ENCODE measurements around the gene ESF1.
"Not testable (repeated sequence)": the region's sequence is repeated elsewhere in the genome, so short reads cannot be mapped to it uniquely, and the experiment has no call there.

Gene ESF1

GRCh38 chr20:13775867-13776266, 8.9 kb downstream of the ESF1 start:
- no peak overlapping the region for H3K4me3 ChIP-seq (ENCODE audit: insufficient read length, low read depth)
- no peak for DNase-seq (ENCODE audit: low read depth, low spot score)
- no peak for TF ChIP-seq YY1 (IDR thresholded peaks at IDR 0.05; ENCODE audit: insufficient read depth, insufficient read length)
- no peak for TF ChIP-seq ZNF274 (IDR thresholded peaks at IDR 0.05; ENCODE audit: low read depth, low read length)
- no peak for TF ChIP-seq SUZ12 (IDR thresholded peaks at IDR 0.05; ENCODE audit: extremely low read depth, insufficient read depth, insufficient read length)
- no peak overlapping the region for H3K9ac ChIP-seq (ENCODE audit: insufficient read length, low read depth)
- H3K36me3 ChIP-seq (ENCODE audit: insufficient read depth, insufficient read length, low read length), result peaks cover 77% of the 10 kb centered on the region
- H3K9me3 ChIP-seq (ENCODE audit: insufficient read depth, low read length), result no peaks in the 10 kb centered on the region
- H3K27me3 ChIP-seq (ENCODE audit: insufficient read depth, insufficient read length), result no peaks in the 10 kb centered on the region
- no peaks in the 10 kb centered on the region for H3K4me1 ChIP-seq (ENCODE audit: insufficient read depth, insufficient read length)

- H3K4me1 ChIP-seq (ENCODE audit: insufficient read depth, insufficient read length), result no peaks in the 10 kb centered on the region
- no peak for DNase-seq (ENCODE audit: low read depth, low spot score)
- peaks cover 82% of the 10 kb centered on the region for H3K36me3 ChIP-seq (ENCODE audit: insufficient read depth, insufficient read length, low read length)
- TF ChIP-seq YY1 (IDR thresholded peaks at IDR 0.05; ENCODE audit: insufficient read depth, insufficient read length) (no peak), ZNF274 (IDR thresholded peaks at IDR 0.05; ENCODE audit: low read depth, low read length) (no peak), SUZ12 (IDR thresholded peaks at IDR 0.05; ENCODE audit: extremely low read depth, insufficient read depth, insufficient read length) (no peak)
- H3K9ac ChIP-seq (ENCODE audit: insufficient read length, low read depth), result no peak overlapping the region
- H3K4me3 ChIP-seq (ENCODE audit: insufficient read length, low read depth), result no peak overlapping the region
- peaks cover 3% of the 10 kb centered on the region; the same call in 1 of the 2 replicates for H3K9me3 ChIP-seq (ENCODE audit: insufficient read depth, low read length)
- H3K27me3 ChIP-seq (ENCODE audit: insufficient read depth, insufficient read length), result no peaks in the 10 kb centered on the region
Observed at GRCh38 chr20:13772529-13772928, 12.2 kb downstream of the ESF1 start.

GRCh38 chr20:13771853-13772453, 12.8 kb downstream of the ESF1 start:
- Histone ChIP-seq H3K4me3 (ENCODE audit: insufficient read length, low read depth) (no peak overlapping the region), H3K9me3 (ENCODE audit: insufficient read depth, low read length) (peaks cover 8% of the 10 kb centered on the region; the same call in 1 of the 2 replicates), H3K4me1 (ENCODE audit: insufficient read depth, insufficient read length) (no peaks in the 10 kb centered on the region), H3K27me3 (ENCODE audit: insufficient read depth, insufficient read length) (no peaks in the 10 kb centered on the region), H3K9ac (ENCODE audit: insufficient read length, low read depth) (no peak overlapping the region), H3K36me3 (ENCODE audit: insufficient read depth, insufficient read length, low read length) (peaks cover 82% of the 10 kb centered on the region)
- TF ChIP-seq YY1 (IDR thresholded peaks at IDR 0.05; ENCODE audit: insufficient read depth, insufficient read length), result no peak
- no peak for TF ChIP-seq ZNF274 (IDR thresholded peaks at IDR 0.05; ENCODE audit: low read depth, low read length)
- no peak for TF ChIP-seq SUZ12 (IDR thresholded peaks at IDR 0.05; ENCODE audit: extremely low read depth, insufficient read depth, insufficient read length)
- no peak for DNase-seq (ENCODE audit: low read depth, low spot score)

GRCh38 chr20:13770141-13770540, 14.6 kb downstream of the ESF1 start:
- Histone ChIP-seq H3K4me1 (ENCODE audit: insufficient read depth, insufficient read length) (no peaks in the 10 kb centered on the region), H3K4me3 (ENCODE audit: insufficient read length, low read depth) (no peak overlapping the region), H3K9me3 (ENCODE audit: insufficient read depth, low read length) (peaks cover 23% of the 10 kb centered on the region), H3K9ac (ENCODE audit: insufficient read length, low read depth) (no peak overlapping the region), H3K27me3 (ENCODE audit: insufficient read depth, insufficient read length) (no peaks in the 10 kb centered on the region), H3K36me3 (ENCODE audit: insufficient read depth, insufficient read length, low read length) (peaks cover 80% of the 10 kb centered on the region)
- TF ChIP-seq ZNF274 (IDR thresholded peaks at IDR 0.05; ENCODE audit: low read depth, low read length), result no peak
- no peak for TF ChIP-seq YY1 (IDR thresholded peaks at IDR 0.05; ENCODE audit: insufficient read depth, insufficient read length)
- TF ChIP-seq SUZ12 (IDR thresholded peaks at IDR 0.05; ENCODE audit: extremely low read depth, insufficient read depth, insufficient read length), result no peak
- DNase-seq (ENCODE audit: low read depth, low spot score), result no peak

GRCh38 chr20:13765868-13766416, 18.8 kb downstream of the ESF1 start:
- no peak overlapping the region for H3K9ac ChIP-seq (ENCODE audit: insufficient read length, low read depth)
- no peak overlapping the region for H3K4me3 ChIP-seq (ENCODE audit: insufficient read length, low read depth)
- H3K4me1 ChIP-seq (ENCODE audit: insufficient read depth, insufficient read length), result no peaks in the 10 kb centered on the region
- peaks cover 36% of the 10 kb centered on the region for H3K9me3 ChIP-seq (ENCODE audit: insufficient read depth, low read length)
- peaks cover 80% of the 10 kb centered on the region for H3K36me3 ChIP-seq (ENCODE audit: insufficient read depth, insufficient read length, low read length)
- no peaks in the 10 kb centered on the region for H3K27me3 ChIP-seq (ENCODE audit: insufficient read depth, insufficient read length)
- TF ChIP-seq SUZ12 (IDR thresholded peaks at IDR 0.05; ENCODE audit: extremely low read depth, insufficient read depth, insufficient read length) (no peak), ZNF274 (IDR thresholded peaks at IDR 0.05; ENCODE audit: low read depth, low read length) (no peak)
- no peak for DNase-seq (ENCODE audit: low read depth, low spot score)

- peaks cover 74% of the 10 kb centered on the region for H3K36me3 ChIP-seq (ENCODE audit: insufficient read depth, insufficient read length, low read length)
- TF ChIP-seq ZNF274 (IDR thresholded peaks at IDR 0.05; ENCODE audit: low read depth, low read length), result no peak
- TF ChIP-seq SUZ12 (IDR thresholded peaks at IDR 0.05; ENCODE audit: extremely low read depth, insufficient read depth, insufficient read length), result no peak
- TF ChIP-seq YY1 (IDR thresholded peaks at IDR 0.05; ENCODE audit: insufficient read depth, insufficient read length), result no peak
- H3K4me1 ChIP-seq (ENCODE audit: insufficient read depth, insufficient read length), result no peaks in the 10 kb centered on the region
- no peak for DNase-seq (ENCODE audit: low read depth, low spot score)
- no peak overlapping the region for H3K4me3 ChIP-seq (ENCODE audit: insufficient read length, low read depth)
- no peaks in the 10 kb centered on the region for H3K27me3 ChIP-seq (ENCODE audit: insufficient read depth, insufficient read length)
- no peak overlapping the region for H3K9ac ChIP-seq (ENCODE audit: insufficient read length, low read depth)
- H3K9me3 ChIP-seq (ENCODE audit: insufficient read depth, low read length), result peaks cover 36% of the 10 kb centered on the region
Observed at GRCh38 chr20:13765299-13765698, 19.4 kb downstream of the ESF1 start.

- not testable (repeated sequence) for DNase-seq (ENCODE audit: low read depth, low spot score); H3K9ac ChIP-seq (ENCODE audit: insufficient read length, low read depth); H3K27me3 ChIP-seq (ENCODE audit: insufficient read depth, insufficient read length); H3K4me1 ChIP-seq (ENCODE audit: insufficient read depth, insufficient read length); H3K4me3 ChIP-seq (ENCODE audit: insufficient read length, low read depth)
- Histone ChIP-seq H3K36me3 (ENCODE audit: insufficient read depth, insufficient read length, low read length) (peaks cover 75% of the 10 kb centered on the region), H3K9me3 (ENCODE audit: insufficient read depth, low read length) (peaks cover 20% of the 10 kb centered on the region)
Observed at GRCh38 chr20:13760451-13760946, 24.2 kb downstream of the ESF1 start.
